Colon (tissue), 2 donors: ENCODE results near the gene PAXIP1.

Experiments used
- FAIRE-seq: peaks from 2 replicates; lab custom pipeline; 2012; peaks lifted over from hg19 to GRCh38; lab: Jason Lieb, UNC
- donor health status: control.
- donor health status: control.

PAXIP1 gene

GRCh38 chr7:154911862-154912455 is 91.0 kb downstream of the PAXIP1 start:
- FAIRE-seq: no peak

GRCh38 chr7:154911411-154911810 is 91.5 kb downstream of the PAXIP1 start:
- no peak for FAIRE-seq

GRCh38 chr7:154910977-154911376 is 91.9 kb downstream of the PAXIP1 start:
- no peak for FAIRE-seq

DNA sequence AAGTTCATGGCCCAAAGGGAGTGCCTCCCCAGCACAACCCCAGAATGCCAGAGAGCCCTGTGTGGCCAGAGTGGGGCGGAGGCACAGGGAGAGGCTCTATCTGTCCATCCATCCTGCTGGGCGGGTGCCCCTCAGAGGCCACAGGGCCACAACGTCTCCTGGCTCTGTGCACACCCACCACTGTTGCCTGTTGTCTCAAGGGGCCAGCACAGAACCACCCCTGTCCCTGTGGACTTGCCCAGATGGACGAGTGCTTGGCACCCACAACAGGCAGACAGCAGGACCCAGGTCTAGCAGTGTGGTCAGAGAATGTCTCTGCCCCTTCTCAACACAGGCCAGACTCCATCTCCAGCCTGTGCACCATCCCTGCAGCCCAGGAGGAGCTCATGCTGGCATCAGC is 92.8 kb downstream of the PAXIP1 start:
- FAIRE-seq: no peak

GRCh38 chr7:154909241-154910105 is 93.5 kb downstream of the PAXIP1 start:
- no peak for FAIRE-seq

- no peak for FAIRE-seq
These were observed 95.0 kb downstream of the PAXIP1 start for GRCh38 chr7:154907651-154908620.

GRCh38 chr7:154906736-154907355 is 96.1 kb downstream of the PAXIP1 start:
- FAIRE-seq: no peak

GRCh38 chr7:154906201-154906600 is 96.7 kb downstream of the PAXIP1 start:
- FAIRE-seq: no peak

GRCh38 chr7:154905615-154906014 is 97.3 kb downstream of the PAXIP1 start:
- no peak for FAIRE-seq

- FAIRE-seq: no peak
These were observed 97.8 kb downstream of the PAXIP1 start for GRCh38 chr7:154905146-154905545.

GRCh38 chr7:154903083-154903731 is 99.7 kb downstream of the PAXIP1 start:
- FAIRE-seq: no peak

DNA sequence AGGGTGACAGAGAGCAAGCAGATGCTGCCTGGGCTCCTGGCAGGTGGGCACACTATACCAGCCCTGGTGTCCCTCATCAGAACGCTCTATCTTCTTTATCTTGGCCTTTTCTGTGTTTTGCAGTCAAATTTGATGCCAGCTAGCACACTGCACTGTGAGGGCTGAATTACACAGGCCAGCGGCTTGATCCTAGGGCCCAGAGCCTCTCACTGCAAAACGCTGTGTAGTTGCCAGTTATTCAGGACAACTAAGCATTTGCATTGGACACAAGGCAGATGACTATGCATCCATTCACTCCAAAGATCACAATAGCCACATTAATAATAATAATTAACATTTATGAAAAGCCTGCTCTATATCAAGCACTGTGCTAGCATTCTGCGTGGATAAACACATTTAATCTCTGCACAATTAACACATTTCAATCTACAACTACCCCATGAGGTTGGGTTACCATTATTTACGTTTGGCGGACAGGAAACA is 100.3 kb downstream of the PAXIP1 start:
- no peak for FAIRE-seq

DNA sequence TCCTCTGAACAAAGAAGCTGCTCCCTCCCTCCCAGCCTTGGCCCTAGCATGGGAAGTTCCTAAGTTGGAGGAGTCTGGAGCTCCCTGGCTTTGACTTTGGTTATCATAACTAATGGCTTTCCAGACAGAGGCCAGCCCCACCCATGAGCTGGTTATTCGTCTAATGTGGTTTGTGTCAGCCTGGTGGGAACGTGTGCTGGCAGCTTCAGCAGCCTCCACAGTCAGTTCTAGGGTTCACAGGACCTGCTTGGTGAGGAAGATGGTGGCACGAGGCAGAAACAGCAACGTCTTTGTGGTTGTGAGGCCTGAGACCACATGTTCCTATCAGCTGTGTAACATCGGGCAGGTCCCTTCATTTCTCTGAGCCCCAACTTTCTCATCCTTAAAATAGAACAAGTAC is 103.1 kb downstream of the PAXIP1 start:
- no peak for FAIRE-seq

- no peak for FAIRE-seq
These were observed 103.7 kb downstream of the PAXIP1 start for GRCh38 chr7:154898973-154899855.

GRCh38 chr7:154896076-154896475 is 106.8 kb downstream of the PAXIP1 start:
- no peak for FAIRE-seq
